Measurements from ENCODE around the gene CAPN12.

DNA sequence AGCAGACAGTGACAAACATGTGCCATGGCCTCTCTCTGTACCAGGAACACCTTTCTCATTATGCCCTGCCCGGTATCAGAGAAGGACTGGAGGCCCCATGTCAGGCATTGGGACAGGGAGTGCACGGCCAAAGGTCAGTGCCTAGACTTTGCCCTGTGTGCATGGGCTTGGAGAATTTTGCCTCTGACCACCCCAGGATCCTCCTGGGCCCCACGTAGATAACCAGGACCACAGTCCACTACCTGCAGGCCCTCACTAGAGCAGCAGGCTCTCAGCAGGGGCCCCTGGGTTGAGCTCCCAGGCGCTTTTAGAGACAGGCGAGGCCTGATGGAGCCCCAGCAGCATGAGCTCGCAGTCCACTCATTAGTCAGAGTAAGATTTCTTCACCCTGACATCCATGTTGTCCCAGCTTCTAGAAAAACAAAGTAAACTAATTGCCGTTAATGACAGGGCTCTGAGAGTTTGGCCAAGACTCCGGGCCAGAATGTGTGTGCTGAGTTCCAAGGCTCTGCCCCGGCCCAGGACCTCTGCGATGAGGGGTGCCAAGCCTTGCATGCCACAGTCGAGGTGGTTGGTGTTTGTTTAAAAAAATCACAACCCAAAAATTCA lies 42.7 kb downstream of the CAPN12 start:
- TF ChIP-seq, protein P1, sequence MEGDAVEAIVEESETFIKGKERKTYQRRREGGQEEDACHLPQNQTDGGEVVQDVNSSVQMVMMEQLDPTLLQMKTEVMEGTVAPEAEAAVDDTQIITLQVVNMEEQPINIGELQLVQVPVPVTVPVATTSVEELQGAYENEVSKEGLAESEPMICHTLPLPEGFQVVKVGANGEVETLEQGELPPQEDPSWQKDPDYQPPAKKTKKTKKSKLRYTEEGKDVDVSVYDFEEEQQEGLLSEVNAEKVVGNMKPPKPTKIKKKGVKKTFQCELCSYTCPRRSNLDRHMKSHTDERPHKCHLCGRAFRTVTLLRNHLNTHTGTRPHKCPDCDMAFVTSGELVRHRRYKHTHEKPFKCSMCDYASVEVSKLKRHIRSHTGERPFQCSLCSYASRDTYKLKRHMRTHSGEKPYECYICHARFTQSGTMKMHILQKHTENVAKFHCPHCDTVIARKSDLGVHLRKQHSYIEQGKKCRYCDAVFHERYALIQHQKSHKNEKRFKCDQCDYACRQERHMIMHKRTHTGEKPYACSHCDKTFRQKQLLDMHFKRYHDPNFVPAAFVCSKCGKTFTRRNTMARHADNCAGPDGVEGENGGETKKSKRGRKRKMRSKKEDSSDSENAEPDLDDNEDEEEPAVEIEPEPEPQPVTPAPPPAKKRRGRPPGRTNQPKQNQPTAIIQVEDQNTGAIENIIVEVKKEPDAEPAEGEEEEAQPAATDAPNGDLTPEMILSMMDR (IDR thresholded peaks at IDR 0.05), result no peak
- TF ChIP-seq POLR2A (IDR thresholded peaks at IDR 0.05), result no peak
